Measurements from ENCODE around the gene TRAF3. TPM values are rescaled to one million over a fixed set of nuclear protein-coding genes. Genes with fewer than 3 reads are reported as not detected.

Gene TRAF3
- total and polyA plus RNA-seq, 4 donors, result 2.1 to 12.0 (median 5.2) TPM

GRCh38 chr14:102916347-102917055 lies 139.3 kb downstream of the TRAF3 start:
- DNase-seq (ENCODE audit: low spot score), result no peak
- H3K27me3 ChIP-seq (ENCODE audit: control insufficient read depth in 4 of 4, insufficient read depth in 4 of 4, low read length in 3 of 4), result no peaks in the 10 kb centered on the region
- H3K9ac ChIP-seq (ENCODE audit: low read depth in 1 of 2, low read length in 2 of 2), result no peak overlapping the region
- H3K9me3 ChIP-seq (ENCODE audit: control insufficient read depth in 4 of 4, low read length in 3 of 4), result no peaks in the 10 kb centered on the region
- TF ChIP-seq GABPA (IDR thresholded peaks at IDR 0.05 in 1 of 2, conservative IDR thresholded peaks at IDR 0.05 in 1 of 2) (no peak), EGR1 (IDR thresholded peaks at IDR 0.05; ENCODE audit: low read depth in 2 of 2) (no peak), YY1 (IDR thresholded peaks at IDR 0.05) (no peak), RAD21 (IDR thresholded peaks at IDR 0.05) (no peak), TAF1 (conservative IDR thresholded peaks at IDR 0.05) (no peak), RXRA (IDR thresholded peaks at IDR 0.05) (no peak), HNF4A (conservative IDR thresholded peaks at IDR 0.05) (no peak), ATF3 (IDR thresholded peaks at IDR 0.05) (no peak), FOXA1 (IDR thresholded peaks at IDR 0.05) (no peak), HNF4G (IDR thresholded peaks at IDR 0.05) (no peak), FOXA2 (IDR thresholded peaks at IDR 0.05) (no peak), JUND (IDR thresholded peaks at IDR 0.05) (no peak), NR2F2 (IDR thresholded peaks at IDR 0.05) (no peak)
- TF ChIP-seq, protein P1, sequence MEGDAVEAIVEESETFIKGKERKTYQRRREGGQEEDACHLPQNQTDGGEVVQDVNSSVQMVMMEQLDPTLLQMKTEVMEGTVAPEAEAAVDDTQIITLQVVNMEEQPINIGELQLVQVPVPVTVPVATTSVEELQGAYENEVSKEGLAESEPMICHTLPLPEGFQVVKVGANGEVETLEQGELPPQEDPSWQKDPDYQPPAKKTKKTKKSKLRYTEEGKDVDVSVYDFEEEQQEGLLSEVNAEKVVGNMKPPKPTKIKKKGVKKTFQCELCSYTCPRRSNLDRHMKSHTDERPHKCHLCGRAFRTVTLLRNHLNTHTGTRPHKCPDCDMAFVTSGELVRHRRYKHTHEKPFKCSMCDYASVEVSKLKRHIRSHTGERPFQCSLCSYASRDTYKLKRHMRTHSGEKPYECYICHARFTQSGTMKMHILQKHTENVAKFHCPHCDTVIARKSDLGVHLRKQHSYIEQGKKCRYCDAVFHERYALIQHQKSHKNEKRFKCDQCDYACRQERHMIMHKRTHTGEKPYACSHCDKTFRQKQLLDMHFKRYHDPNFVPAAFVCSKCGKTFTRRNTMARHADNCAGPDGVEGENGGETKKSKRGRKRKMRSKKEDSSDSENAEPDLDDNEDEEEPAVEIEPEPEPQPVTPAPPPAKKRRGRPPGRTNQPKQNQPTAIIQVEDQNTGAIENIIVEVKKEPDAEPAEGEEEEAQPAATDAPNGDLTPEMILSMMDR (IDR thresholded peaks at IDR 0.05; ENCODE audit: low read depth, low read length, missing input control), result no peak
- TF ChIP-seq, protein P2, sequence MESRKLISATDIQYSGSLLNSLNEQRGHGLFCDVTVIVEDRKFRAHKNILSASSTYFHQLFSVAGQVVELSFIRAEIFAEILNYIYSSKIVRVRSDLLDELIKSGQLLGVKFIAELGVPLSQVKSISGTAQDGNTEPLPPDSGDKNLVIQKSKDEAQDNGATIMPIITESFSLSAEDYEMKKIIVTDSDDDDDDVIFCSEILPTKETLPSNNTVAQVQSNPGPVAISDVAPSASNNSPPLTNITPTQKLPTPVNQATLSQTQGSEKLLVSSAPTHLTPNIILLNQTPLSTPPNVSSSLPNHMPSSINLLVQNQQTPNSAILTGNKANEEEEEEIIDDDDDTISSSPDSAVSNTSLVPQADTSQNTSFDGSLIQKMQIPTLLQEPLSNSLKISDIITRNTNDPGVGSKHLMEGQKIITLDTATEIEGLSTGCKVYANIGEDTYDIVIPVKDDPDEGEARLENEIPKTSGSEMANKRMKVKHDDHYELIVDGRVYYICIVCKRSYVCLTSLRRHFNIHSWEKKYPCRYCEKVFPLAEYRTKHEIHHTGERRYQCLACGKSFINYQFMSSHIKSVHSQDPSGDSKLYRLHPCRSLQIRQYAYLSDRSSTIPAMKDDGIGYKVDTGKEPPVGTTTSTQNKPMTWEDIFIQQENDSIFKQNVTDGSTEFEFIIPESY (IDR thresholded peaks at IDR 0.05), result no peak
- TF ChIP-seq, protein P3, sequence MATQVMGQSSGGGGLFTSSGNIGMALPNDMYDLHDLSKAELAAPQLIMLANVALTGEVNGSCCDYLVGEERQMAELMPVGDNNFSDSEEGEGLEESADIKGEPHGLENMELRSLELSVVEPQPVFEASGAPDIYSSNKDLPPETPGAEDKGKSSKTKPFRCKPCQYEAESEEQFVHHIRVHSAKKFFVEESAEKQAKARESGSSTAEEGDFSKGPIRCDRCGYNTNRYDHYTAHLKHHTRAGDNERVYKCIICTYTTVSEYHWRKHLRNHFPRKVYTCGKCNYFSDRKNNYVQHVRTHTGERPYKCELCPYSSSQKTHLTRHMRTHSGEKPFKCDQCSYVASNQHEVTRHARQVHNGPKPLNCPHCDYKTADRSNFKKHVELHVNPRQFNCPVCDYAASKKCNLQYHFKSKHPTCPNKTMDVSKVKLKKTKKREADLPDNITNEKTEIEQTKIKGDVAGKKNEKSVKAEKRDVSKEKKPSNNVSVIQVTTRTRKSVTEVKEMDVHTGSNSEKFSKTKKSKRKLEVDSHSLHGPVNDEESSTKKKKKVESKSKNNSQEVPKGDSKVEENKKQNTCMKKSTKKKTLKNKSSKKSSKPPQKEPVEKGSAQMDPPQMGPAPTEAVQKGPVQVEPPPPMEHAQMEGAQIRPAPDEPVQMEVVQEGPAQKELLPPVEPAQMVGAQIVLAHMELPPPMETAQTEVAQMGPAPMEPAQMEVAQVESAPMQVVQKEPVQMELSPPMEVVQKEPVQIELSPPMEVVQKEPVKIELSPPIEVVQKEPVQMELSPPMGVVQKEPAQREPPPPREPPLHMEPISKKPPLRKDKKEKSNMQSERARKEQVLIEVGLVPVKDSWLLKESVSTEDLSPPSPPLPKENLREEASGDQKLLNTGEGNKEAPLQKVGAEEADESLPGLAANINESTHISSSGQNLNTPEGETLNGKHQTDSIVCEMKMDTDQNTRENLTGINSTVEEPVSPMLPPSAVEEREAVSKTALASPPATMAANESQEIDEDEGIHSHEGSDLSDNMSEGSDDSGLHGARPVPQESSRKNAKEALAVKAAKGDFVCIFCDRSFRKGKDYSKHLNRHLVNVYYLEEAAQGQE (IDR thresholded peaks at IDR 0.05), result no peak
- TF ChIP-seq, protein P4, sequence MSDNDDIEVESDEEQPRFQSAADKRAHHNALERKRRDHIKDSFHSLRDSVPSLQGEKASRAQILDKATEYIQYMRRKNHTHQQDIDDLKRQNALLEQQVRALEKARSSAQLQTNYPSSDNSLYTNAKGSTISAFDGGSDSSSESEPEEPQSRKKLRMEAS (IDR thresholded peaks at IDR 0.05), result no peak
- no peak overlapping the region for H3K4me3 ChIP-seq (ENCODE audit: low read depth in 1 of 3, low read length in 3 of 3)
- WGBS, result 93% methylated on average over 18 of the region's 18 CpGs
- H3K27ac ChIP-seq (ENCODE audit: low read depth in 1 of 2, low read length in 2 of 2), result no peak overlapping the region
- peaks cover 0 to 9% (median 7%) of the 10 kb centered on the region in 4 donors for H3K4me1 ChIP-seq (ENCODE audit: control insufficient read depth in 4 of 4, insufficient read depth in 4 of 4, low read length in 3 of 4)
- H3K36me3 ChIP-seq (ENCODE audit: control insufficient read depth in 4 of 4, insufficient read depth in 3 of 4, low read depth in 1 of 4, low read length in 3 of 4), result no peaks in the 10 kb centered on the region

Measured in liver (tissue), 9 donors.